ENCODE results near the gene RAP1GDS1. TPM values are rescaled to one million over a fixed set of nuclear protein-coding genes. Genes with fewer than 3 reads are reported as not detected.
"Not testable (repeated sequence)": the region's sequence is repeated elsewhere in the genome, so short reads cannot be mapped to it uniquely, and the experiment has no call there.

RAP1GDS1 gene
- total RNA-seq, 1 donor from 2014 or later, result 14.0 TPM

DNA sequence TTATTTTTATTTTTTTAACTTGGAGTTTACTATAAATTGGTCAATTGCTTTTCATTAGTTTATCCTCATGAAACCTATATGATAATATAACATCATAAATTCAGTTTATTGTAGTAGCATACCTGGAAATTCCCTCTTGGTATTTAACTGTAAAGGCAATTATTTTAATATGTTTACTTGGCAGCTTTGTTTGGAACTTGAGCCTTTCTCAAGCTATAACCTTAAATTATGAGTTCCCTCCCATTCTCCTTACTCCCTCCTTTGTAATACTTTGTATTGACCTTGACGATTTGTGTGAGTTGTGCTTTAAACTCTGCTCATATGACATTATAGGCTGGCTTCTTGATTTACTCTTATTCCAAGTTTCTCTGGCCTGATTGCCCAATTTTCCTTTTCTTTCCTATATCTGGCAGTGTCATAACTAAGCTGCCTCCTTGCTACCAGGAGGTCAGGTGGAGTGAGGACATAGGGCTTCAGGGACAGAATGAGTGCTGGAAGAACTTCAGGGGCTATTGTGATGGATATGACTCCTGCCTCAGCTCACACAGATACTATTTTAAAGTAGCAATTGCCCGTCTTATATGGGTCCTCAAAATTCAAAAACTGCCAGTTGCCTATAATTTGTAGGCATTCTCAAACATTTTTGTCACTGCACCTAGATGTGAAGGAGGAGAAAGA lies 77.7 kb downstream of the RAP1GDS1 start:
- intact Hi-C loops (cut with DNase I), result no loop called here
- ATAC-seq (no peak), DNase-seq (ENCODE audit: missing footprints) (no peak)

DNA sequence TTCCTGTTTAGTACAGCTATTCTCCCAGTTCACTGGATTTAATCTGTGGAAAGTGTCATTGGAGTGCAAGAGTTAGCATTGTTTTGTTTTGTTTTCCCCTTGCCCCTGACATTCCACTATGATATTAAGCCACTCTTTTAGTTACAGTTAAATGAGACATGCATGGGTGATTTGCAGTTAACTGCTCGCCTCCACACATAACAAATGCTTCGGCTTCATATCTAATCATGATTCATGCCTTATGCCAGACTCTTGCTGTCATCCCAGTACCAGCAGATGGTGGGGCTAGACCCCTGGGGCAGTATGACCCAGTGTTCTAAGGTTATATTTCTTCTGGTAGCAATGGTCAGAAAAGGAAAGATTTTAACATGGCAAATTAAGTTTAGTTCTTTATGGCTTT lies 80.1 kb downstream of the RAP1GDS1 start:
- ATAC-seq, result no peak
- no peak for DNase-seq (ENCODE audit: missing footprints)
- intact Hi-C loops (cut with DNase I), result no loop called here

DNA sequence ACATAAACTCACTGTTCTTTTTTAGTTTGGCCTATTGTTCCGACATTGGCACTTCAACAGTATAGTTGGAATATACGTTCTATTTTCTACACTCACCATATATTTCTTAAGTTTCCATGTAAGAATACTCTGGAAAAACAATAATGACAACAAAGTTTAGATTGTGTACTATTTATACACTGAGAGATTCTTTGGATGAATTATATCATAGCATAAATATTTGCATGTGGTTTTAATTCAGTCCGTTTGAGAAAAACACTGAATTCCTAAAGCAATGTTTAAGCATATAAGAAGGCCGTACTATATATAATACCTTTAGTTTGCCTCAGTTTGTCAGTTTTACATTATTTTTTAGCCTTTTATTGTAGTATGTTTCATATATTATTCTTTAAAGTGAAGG lies 82.4 kb downstream of the RAP1GDS1 start:
- intact Hi-C loops (cut with DNase I), result no loop called here
- ATAC-seq (no peak), DNase-seq (ENCODE audit: missing footprints) (no peak)

DNA sequence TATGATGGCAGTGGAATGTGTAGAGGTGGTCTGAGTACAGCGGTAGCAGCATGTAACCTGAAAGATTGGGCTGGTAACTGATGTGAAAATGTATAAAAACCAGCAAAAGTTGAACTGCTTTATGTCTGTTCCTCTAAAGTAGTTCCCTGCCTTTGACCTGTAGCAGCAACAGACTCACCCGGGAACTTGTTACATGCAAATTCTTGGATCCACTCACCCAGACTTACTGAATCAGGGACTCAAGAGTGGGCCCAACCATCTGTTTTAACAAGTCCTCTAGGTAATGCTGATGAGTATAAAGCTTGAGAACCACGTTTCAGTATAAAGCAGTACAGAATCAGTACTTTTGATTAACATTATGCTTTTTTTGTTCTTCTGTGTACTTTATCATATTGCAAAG lies 84.7 kb downstream of the RAP1GDS1 start:
- intact Hi-C loops (cut with DNase I), result no loop called here
- ATAC-seq (no peak), DNase-seq (ENCODE audit: missing footprints) (no peak)

DNA sequence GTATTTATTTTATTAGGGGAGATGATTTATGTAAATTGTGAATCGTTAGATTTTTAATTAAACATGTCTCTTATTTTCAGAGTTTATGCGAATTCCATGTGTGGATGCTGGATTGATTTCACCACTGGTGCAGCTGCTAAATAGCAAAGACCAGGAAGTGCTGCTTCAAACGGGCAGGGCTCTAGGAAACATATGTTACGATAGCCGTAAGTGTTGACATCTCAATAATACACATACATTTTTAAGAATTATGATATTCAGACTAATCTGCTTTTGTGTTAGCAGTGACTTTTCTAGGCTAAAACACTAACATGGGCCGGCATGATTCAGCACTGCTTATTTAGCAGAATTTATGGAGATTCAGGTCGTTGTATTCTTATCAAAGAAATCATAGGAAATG lies 91.2 kb downstream of the RAP1GDS1 start:
- intact Hi-C loops (cut with DNase I), result loop anchor here (10.0 kb wide), 1 partner anchor 88 kb away; the partner anchor contains the start of gene RAP1GDS1
- no peak for ATAC-seq
- no peak for DNase-seq (ENCODE audit: missing footprints)

DNA sequence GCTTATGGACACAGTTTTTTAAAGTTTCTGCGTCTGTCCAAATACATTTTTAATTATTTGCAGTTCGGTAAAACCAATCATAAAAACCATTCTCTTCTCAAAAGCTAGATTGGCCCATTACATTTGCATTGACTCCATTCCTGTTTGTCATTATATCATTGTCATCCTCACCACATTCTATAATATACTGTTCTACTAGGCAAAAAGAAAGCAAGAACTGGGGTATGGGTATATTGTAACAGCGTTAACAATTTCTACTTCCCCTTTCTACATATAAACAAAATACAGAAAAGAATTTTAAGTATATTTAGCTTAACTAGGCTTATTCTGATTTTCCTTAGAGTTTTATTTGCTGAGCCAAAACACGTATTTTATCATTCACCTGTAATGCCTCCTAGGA lies 91.8 kb downstream of the RAP1GDS1 start:
- intact Hi-C loops (cut with DNase I), result loop anchor here (10.0 kb wide), 1 partner anchor 88 kb away; the partner anchor contains the start of gene RAP1GDS1
- no peak for DNase-seq (ENCODE audit: missing footprints)
- ATAC-seq, result no peak

DNA sequence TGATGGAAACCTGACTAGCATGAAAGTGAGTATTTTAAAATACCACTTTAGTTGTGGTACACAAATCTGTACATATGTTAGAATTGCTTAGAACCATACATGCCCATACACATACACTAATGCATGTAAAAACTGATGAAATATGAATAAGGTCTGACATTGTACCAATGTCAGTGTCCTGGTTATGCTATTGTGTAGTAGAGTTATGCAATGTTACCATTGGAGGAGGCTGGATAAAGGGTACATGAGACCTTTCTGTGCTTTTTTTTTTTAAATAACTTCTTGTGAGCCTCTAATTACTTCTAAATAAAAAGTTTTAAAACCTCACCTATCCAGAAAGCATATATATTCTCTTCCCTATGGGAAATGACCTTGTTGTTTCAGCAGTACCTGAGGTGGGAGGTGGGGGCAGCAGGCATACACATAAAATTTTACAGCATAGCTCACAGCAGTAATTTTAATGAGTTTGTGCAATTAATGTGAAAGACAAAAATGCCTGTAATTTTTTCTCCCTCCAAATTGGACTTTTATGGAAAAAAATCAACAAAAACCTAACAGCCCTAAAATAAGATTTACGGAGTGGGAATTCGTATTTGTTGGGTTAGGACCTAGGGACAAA lies 97.6 kb downstream of the RAP1GDS1 start:
- DNase-seq (ENCODE audit: missing footprints), result no peak
- ATAC-seq, result no peak
- intact Hi-C loops (cut with DNase I), result loop anchor here (10.0 kb wide), 1 partner anchor 94 kb away; the partner anchor contains the start of gene RAP1GDS1

DNA sequence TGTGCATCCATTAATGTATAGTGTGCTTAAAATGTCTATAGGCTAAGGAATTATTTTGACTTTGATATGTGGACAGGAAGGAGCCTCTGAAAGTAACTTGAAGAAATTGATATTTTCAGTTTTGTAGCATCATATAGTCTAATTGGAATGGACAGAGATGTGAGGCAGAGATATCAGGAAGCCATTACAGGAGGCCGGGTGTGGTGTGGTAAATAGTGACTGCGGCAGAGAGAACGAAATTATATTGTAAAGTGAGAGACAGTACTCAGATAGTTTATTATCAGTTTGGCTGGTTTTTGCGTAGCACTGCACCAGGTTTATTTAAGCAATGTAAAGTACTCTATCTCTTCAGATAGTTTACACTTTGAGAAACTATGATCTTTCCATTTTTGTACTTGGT lies 98.5 kb downstream of the RAP1GDS1 start:
- no peak for ATAC-seq
- intact Hi-C loops (cut with DNase I), result loop anchor here (10.0 kb wide), 1 partner anchor 95 kb away; the partner anchor contains the start of gene RAP1GDS1
- DNase-seq (ENCODE audit: missing footprints), result no peak

DNA sequence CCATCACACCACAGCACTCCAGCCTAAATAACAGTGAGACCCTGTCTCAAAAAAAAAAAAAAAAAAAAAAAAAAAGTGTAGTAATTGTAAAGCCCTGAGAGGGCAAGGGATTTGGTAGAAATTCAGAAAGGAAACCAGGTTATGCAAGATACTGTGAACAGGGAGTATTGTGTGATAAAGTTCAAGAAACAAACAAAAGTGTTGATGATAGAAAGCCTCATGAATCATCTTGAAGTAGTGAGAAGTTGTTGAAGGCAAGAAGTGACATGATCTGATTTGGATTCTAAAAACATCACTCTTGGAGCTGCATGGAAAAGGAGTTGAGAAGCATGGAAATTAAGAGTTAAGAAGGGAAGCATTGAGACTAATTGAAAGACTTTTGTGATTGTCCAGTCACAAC lies 102.2 kb downstream of the RAP1GDS1 start:
- ATAC-seq (no peak), DNase-seq (ENCODE audit: missing footprints) (no peak)
- intact Hi-C loops (cut with DNase I), result no loop called here

DNA sequence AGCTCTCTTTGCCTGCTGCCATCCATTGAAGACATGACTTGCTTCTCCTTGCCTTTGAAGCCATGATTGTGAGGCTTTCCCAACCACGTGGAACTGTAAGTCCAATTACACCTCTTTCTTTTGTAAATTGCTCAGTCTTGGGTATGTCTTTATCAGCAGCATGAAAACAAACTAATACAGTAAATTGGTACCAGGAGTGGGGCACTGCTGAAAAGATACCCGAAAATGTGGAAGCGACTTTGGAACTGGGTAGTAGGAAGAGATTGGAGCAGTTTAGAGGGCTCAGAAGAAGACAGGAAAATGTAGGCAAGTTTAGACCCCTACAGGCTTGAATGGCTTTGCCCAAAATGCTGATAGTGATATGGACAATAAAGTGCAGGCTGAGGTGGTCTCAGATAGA lies 105.1 kb downstream of the RAP1GDS1 start:
- DNase-seq (ENCODE audit: missing footprints); ATAC-seq; intact Hi-C loops (cut with DNase I): not testable (repeated sequence)

DNA sequence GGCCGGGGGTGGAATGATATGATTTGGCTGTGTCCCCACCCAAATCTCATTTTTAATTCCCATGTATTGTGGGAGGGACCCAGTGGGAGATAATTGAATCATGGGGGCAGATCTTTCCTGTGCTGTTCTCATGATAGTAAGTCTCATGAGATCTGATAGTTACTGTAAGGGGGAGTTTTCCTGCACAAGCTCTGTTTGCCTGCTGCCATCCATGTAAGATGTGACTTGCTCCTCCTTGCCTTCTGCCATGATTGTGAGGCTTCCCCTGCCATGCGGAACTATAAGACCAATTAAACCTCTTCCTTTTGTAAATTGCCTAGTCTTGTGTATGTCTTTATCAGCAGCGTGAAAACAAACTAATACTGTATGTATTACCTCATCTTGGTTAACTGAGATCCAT lies 106.8 kb downstream of the RAP1GDS1 start:
- DNase-seq (ENCODE audit: missing footprints); intact Hi-C loops (cut with DNase I); ATAC-seq: not testable (repeated sequence)

DNA sequence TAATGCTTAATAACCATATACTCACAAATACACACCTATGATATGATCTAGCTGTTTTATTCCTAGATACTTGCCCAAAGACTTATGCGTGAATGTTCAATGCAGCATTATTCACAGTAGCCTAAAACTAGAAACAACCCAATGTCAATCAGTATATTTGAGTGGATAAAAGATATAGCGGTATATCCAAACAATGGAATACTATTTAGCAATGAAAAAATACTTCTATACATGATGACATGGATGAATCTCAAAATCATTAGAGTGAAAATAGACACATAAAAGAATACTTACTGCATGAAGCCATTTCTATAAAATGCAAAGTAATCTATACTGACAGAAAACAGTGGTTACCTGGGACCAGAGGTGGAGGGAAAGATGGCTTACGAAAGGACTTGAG lies 108.1 kb downstream of the RAP1GDS1 start:
- intact Hi-C loops (cut with DNase I), result no loop called here
- no peak for ATAC-seq
- DNase-seq (ENCODE audit: missing footprints), result no peak

DNA sequence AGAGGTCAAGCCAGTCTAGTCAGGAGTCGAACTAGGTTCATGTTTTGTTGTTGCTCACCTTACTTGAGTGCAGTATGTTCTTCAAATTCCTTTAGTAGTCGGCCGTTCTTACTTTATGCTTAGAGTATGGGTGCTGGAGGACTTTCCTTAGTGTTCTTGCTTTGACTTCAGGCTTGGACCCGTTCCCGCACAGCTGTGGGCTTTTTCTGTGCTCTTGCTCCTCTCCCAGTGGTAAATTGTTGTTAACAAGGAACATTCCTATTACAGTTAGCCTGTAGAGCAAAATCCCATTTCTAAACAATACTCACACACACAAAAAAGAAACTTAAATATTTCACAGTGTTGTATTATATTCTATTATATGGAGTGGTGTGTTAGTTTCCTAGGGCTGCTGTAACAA lies 113.5 kb downstream of the RAP1GDS1 start:
- intact Hi-C loops (cut with DNase I), result no loop called here
- no peak for DNase-seq (ENCODE audit: missing footprints)
- ATAC-seq, result no peak

DNA sequence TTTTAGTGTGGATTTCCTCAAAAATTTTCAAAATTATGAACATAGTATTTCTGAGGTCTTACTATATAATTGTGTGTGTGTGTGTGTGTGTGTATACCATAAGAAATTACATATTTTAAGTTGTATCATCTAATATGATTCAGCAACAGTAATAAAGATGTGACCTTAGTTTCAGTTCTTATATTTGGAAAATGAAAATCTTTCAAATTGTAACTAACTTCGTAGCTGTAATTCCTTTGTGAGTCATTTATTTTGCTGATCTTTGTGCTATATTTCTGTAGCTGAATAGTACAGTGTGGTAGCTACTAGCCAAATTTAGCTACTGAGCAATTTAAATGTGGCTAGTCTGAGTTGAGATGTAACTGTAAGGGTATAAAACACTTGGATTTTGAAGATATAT lies 116.4 kb downstream of the RAP1GDS1 start:
- ATAC-seq (no peak), DNase-seq (ENCODE audit: missing footprints) (no peak)
- intact Hi-C loops (cut with DNase I), result no loop called here

DNA sequence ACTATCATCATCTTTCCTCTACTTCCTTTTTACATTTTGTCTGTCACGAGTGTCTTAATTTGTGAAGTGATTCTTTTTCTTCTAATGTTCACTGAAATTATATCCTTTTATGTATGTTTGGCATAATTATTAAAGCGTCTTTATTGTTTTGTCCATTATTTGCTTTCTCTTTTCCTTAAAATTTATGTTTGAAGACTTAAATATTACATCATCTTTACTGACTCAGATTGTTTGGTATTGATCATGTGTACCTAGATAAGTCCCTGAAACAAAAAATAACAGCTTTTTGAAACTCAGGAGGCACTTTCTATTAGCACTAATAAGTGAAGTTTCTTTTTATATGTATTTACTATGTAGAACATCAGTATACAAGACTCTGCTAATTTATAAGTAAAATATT lies 120.1 kb downstream of the RAP1GDS1 start:
- intact Hi-C loops (cut with DNase I), result no loop called here
- ATAC-seq (no peak), DNase-seq (ENCODE audit: missing footprints) (no peak)

DNA sequence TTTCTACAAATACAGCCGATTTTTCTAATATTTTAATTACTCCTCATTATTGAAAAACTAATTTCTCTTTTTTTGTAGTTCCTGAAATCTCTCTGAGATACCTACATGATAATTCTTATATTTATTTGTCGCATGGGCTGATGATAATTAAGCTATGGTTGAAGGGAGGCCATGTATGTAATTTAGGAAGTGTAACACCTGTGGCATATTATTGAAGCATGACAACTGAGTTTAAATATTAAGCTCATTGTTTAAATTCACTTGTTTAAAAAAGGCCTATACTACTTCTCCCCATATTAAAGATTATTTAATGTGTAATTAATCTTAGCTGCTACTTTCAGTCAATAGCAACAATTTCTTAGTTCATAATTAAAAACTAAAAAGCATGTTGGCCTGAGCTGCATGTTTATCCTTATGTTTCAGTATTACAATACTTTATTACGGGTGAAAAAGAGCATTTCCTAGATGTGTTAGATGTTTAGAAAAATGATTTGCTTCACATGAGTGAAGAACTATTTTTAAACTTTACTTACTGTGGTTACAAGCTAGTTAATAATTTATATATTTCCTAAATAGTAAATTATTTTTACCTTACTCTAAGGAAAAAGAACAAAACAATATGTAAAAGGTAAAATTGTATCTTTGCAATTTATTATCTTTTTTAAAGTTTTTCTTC lies 122.4 kb downstream of the RAP1GDS1 start:
- ATAC-seq (no peak), DNase-seq (ENCODE audit: missing footprints) (no peak)
- intact Hi-C loops (cut with DNase I), result no loop called here

DNA sequence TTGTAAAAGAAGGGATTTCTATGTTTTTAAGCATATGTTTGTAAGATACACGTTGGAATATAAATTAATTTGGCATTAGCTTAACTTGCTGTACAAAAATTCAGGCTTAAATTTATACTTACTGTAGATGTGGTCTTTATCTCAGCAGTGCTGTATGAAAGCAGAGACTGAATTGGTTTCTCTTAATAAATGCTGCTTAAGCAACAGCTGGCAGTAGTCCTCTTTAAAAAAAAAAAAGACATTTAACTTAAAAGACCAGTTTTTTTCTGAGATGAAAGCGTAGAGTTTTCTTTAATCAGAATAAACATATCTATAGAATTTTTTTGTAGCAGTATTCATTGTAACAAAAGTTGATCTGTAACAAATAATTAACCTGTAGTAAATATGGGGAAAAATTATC lies 124.6 kb downstream of the RAP1GDS1 start:
- ATAC-seq (no peak), DNase-seq (ENCODE audit: missing footprints) (no peak)
- intact Hi-C loops (cut with DNase I), result no loop called here

DNA sequence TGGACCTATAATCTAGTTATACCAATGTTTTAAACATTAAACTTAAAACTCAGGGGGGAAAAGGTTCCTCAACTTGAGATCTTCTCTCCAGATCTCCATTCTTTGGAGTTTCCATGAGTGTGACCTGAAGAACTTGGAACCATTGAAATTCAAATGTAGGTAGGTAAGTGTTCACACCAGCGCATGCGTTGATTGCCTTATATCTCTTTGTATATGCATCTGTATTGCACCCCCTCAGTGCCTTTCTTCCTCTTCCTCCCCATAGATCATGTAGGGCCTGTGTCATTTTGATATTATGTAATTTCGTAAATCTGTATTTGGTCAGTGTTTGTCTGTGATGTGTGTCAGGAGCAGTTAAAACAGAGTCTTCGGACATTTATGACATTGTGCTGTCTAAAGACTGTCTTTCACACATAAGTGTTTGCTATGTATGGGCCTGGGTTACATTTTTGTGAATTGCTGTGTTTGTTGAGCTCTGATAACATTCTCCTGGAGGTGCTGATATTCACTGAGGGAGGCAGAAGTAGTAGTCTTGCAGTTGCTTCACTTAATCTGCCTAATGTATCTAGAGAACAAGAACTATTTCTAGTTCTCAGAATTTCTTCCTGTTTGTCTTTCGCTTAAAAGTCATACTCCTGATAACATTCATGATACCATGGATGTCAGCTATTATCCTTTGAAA lies 126.3 kb downstream of the RAP1GDS1 start:
- DNase-seq (ENCODE audit: missing footprints) (no peak), ATAC-seq (no peak)
- intact Hi-C loops (cut with DNase I), result no loop called here

DNA sequence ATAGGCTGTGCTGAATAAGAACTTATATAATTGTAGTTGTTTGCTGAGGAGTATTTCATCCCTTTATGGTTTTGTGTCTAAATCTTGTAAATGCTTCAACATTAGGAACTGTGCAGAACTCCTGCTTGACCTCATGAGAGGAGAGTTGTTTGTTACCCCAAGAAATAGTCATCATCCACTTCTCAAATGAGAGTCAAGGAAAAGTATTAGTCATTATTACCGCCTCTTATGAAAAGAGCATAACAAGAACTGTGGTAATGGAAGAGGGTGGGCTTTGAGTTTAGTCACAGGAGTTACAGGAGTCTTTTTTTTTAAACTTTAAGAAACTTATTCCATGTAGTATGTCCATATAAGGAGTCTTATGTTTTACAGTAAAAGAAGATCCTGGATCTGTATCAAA lies 132.9 kb downstream of the RAP1GDS1 start:
- DNase-seq (ENCODE audit: missing footprints) (no peak), ATAC-seq (no peak)
- intact Hi-C loops (cut with DNase I), result no loop called here

Data from Right ventricle myocardium inferior (tissue), 1 donor.